Mesenchymal stem cell (in vitro differentiated cells and primary cell): Measurements from ENCODE around the gene LARP6.
"Not testable (repeated sequence)": the region's sequence is repeated elsewhere in the genome, so short reads cannot be mapped to it uniquely, and the experiment has no call there.

Experiments
- DNase-seq: peaks from one replicate; pipeline ENCODE4 v3.0.0-alpha.2; 2013
- H2AFZ ChIP-seq: one replicate; pipeline ENCODE4 v1.6.1; 2013; ENCODE audit warnings: low read depth, mild to moderate bottlenecking, control low read depth, inconsistent platforms, low read length, moderate library complexity
- H2AK5ac ChIP-seq: 2 replicates; pipeline ENCODE4 v1.6.1; 2013; ENCODE audit warnings: low read length, moderate library complexity, mild to moderate bottlenecking, inconsistent platforms; ENCODE audit not compliant: severe bottlenecking
- H2BK120ac ChIP-seq: one replicate; pipeline ENCODE4 v1.6.1; 2013; ENCODE audit warnings: low read depth, mild to moderate bottlenecking, inconsistent platforms, low read length, moderate library complexity
- H2BK12ac ChIP-seq, 2 experiments: one replicate each; pipeline ENCODE4 v1.6.1; 2013; ENCODE audit warnings: inconsistent platforms in 2 of 2, low read length in 2 of 2, mild to moderate bottlenecking in 2 of 2, moderate library complexity in 2 of 2, control low read depth in 1 of 2
- H2BK15ac ChIP-seq: one replicate; pipeline ENCODE4 v1.6.1; 2013; ENCODE audit warnings: mild to moderate bottlenecking, low read depth, inconsistent platforms; ENCODE audit not compliant: poor library complexity, severe bottlenecking
- H2BK5ac ChIP-seq: 2 replicates; pipeline ENCODE4 v1.6.1; 2013; ENCODE audit warnings: low read depth, mild to moderate bottlenecking, low read length, control low read depth, inconsistent platforms; ENCODE audit not compliant: poor library complexity, severe bottlenecking
- H3K14ac ChIP-seq, 2 experiments: one replicate each; pipeline ENCODE4 v1.6.1; 2013; ENCODE audit warnings: inconsistent platforms in 2 of 2, low read length in 2 of 2, control low read depth in 1 of 2, mild to moderate bottlenecking in 1 of 2, moderate library complexity in 1 of 2
- H3K18ac ChIP-seq, 2 experiments: one replicate each; pipeline ENCODE4 v1.6.1; 2013; ENCODE audit warnings: inconsistent platforms in 2 of 2, low read length in 2 of 2, control low read depth in 1 of 2, low read depth in 1 of 2, mild to moderate bottlenecking in 1 of 2
- H3K23ac ChIP-seq, 2 experiments: one replicate each; pipeline ENCODE4 v1.6.1; 2013; ENCODE audit warnings: inconsistent platforms in 2 of 2, low read length in 2 of 2, mild to moderate bottlenecking in 2 of 2, moderate library complexity in 2 of 2, control low read depth in 1 of 2
- H3K27ac ChIP-seq: 2 replicates; pipeline ENCODE4 v1.5.1; 2013; ENCODE audit warnings: mild to moderate bottlenecking, moderate library complexity, low read length, control low read depth, inconsistent platforms; ENCODE audit not compliant: poor library complexity, severe bottlenecking
- H3K27me3 ChIP-seq, 2 experiments: 2 replicates each; pipeline versions ENCODE4 v1.6.1 to v1.7.0; 2013; ENCODE audit warnings: low read length in 2 of 2, mild to moderate bottlenecking in 2 of 2, moderate library complexity in 2 of 2, control low read depth in 1 of 2, inconsistent platforms in 1 of 2; ENCODE audit not compliant: control insufficient read depth in 1 of 2, insufficient read depth in 1 of 2
- H3K36me3 ChIP-seq, 2 experiments: 2 replicates each; pipeline versions ENCODE4 v1.6.1 to v1.7.0; 2013; ENCODE audit warnings: low read length in 2 of 2, control low read depth in 1 of 2, inconsistent platforms in 1 of 2, low read depth in 1 of 2, mild to moderate bottlenecking in 1 of 2; ENCODE audit not compliant: insufficient read depth in 2 of 2, control insufficient read depth in 1 of 2
- H3K4ac ChIP-seq, 2 experiments: one replicate each; pipeline ENCODE4 v1.6.1; 2013; ENCODE audit warnings: inconsistent platforms in 2 of 2, low read length in 2 of 2, mild to moderate bottlenecking in 2 of 2, moderate library complexity in 2 of 2, control low read depth in 1 of 2, low read depth in 1 of 2
- H3K4me1 ChIP-seq: 2 replicates; pipeline ENCODE4 v1.6.1; 2013; ENCODE audit warnings: low read depth, low read length, control low read depth; ENCODE audit not compliant: control insufficient read depth, insufficient read depth
- H3K4me2 ChIP-seq: 2 replicates; pipeline ENCODE4 v1.6.1; 2013; ENCODE audit warnings: low read length, mild to moderate bottlenecking, inconsistent platforms; ENCODE audit not compliant: poor library complexity, severe bottlenecking
- H3K4me3 ChIP-seq, 2 experiments: 2 replicates each; pipeline versions ENCODE4 v1.5.1 to v1.7.0; 2013; ENCODE audit warnings: low read length in 2 of 2, mild to moderate bottlenecking in 2 of 2, control low read depth in 1 of 2, low read depth in 1 of 2; ENCODE audit not compliant: insufficient read depth in 1 of 2
- H3K79me1 ChIP-seq: replicated peaks from 2 replicates; pipeline ENCODE4 v1.6.1; 2013; ENCODE audit warnings: mild to moderate bottlenecking, control low read depth, low read length, inconsistent platforms; ENCODE audit not compliant: poor library complexity, severe bottlenecking
- H3K9ac ChIP-seq: 2 replicates; pipeline ENCODE4 v1.7.0; 2013; ENCODE audit warnings: mild to moderate bottlenecking, low read length, moderate library complexity
- H3K9me3 ChIP-seq: 2 replicates; pipeline ENCODE4 v1.7.0; 2013; ENCODE audit warnings: mild to moderate bottlenecking, low read length; ENCODE audit not compliant: control insufficient read depth
- H4K8ac ChIP-seq: one replicate; pipeline ENCODE4 v1.6.1; 2013; ENCODE audit warnings: inconsistent platforms, mild to moderate bottlenecking, low read length, moderate library complexity
- H4K91ac ChIP-seq: one replicate; pipeline ENCODE4 v1.6.1; 2013; ENCODE audit warnings: mild to moderate bottlenecking, low read length, inconsistent platforms
- WGBS: methylation state at CpG from one replicate; pipeline ENCODE4 v1.1.7; 2013; ENCODE audit warnings: mixed read lengths; 5-methylcytosine and 5-hydroxymethylcytosine counted together

LARP6 gene

GRCh38 chr15:70871490-70871889 is 17.5 kb upstream of the LARP6 start:
- H2BK120ac ChIP-seq, H3K9ac ChIP-seq, H3K9me3 ChIP-seq, H3K4me1 ChIP-seq, H3K36me3 ChIP-seq, H2BK5ac ChIP-seq, H3K23ac ChIP-seq, H2BK15ac ChIP-seq, H3K27me3 ChIP-seq, H3K79me1 ChIP-seq, H4K91ac ChIP-seq, H4K8ac ChIP-seq, H3K14ac ChIP-seq, H3K4ac ChIP-seq, H3K4me2 ChIP-seq, H2AFZ ChIP-seq, H2AK5ac ChIP-seq, H3K27ac ChIP-seq, DNase-seq, H3K4me3 ChIP-seq: not testable (repeated sequence)
- WGBS, result over 99% methylated on average over 32 of the region's 34 CpGs
- Histone ChIP-seq H3K18ac (peak overlapping the region in 1 of 2 experiments; percentile 51), H2BK12ac (peak overlapping the region in 1 of 2 experiments; percentile 18)

GRCh38 chr15:70870051-70870450 is 16.1 kb upstream of the LARP6 start:
- H2BK5ac ChIP-seq, result no peak overlapping the region
- no peak overlapping the region for H3K4me3 ChIP-seq
- H3K14ac ChIP-seq, result no peak overlapping the region

GRCh38 chr15:70869346-70869745 is 15.4 kb upstream of the LARP6 start:
- Histone ChIP-seq H2AFZ (no peak overlapping the region), H4K8ac (no peak overlapping the region), H3K36me3 (no peaks in the 10 kb centered on the region), H2BK5ac (no peak overlapping the region), H3K27me3 (no peaks in the 10 kb centered on the region), H2BK12ac (peak overlapping the region in 1 of 2 experiments; percentile 57), H3K79me1 (no peaks in the 10 kb centered on the region), H3K9me3 (peaks cover 3% of the 10 kb centered on the region), H2BK120ac (no peak overlapping the region), H3K9ac (peak overlapping the region; percentile 55), H3K4me2 (no peak overlapping the region), H2AK5ac (no peak overlapping the region), H3K27ac (no peak overlapping the region), H4K91ac (no peak overlapping the region), H3K18ac (peak overlapping the region; percentile 40 to 46), H3K14ac (no peak overlapping the region), H3K4ac (peak overlapping the region in 1 of 2 experiments; percentile 9), H3K23ac (no peak overlapping the region), H2BK15ac (no peak overlapping the region), H3K4me1 (peaks cover 5% of the 10 kb centered on the region), H3K4me3 (no peak overlapping the region)
- WGBS, result 80% methylated on average over 2 of the region's 3 CpGs
- DNase-seq, result no peak

More at GRCh38 chr15:70870051-70870450, 16.1 kb upstream of the LARP6 start:
- Histone ChIP-seq H2AK5ac (no peak overlapping the region), H3K36me3 (no peaks in the 10 kb centered on the region), H3K79me1 (no peaks in the 10 kb centered on the region), H4K91ac (no peak overlapping the region), H4K8ac (no peak overlapping the region), H3K9me3 (peaks cover 3% of the 10 kb centered on the region), H3K27ac (no peak overlapping the region), H3K9ac (peak overlapping the region; percentile 55), H3K23ac (no peak overlapping the region), H3K4me2 (no peak overlapping the region), H2BK120ac (no peak overlapping the region), H3K18ac (no peak overlapping the region), H3K27me3 (no peaks in the 10 kb centered on the region), H2AFZ (no peak overlapping the region), H3K4me1 (peaks cover 5% of the 10 kb centered on the region), H2BK12ac (no peak overlapping the region), H2BK15ac (no peak overlapping the region), H3K4ac (no peak overlapping the region)
- peak; percentile 84 for DNase-seq

GRCh38 chr15:70867911-70868467 is 14.0 kb upstream of the LARP6 start:
- Histone ChIP-seq H3K79me1 (no peaks in the 10 kb centered on the region), H3K23ac (no peak overlapping the region), H3K4me3 (peak overlapping the region in 1 of 2 experiments; percentile 28), H3K14ac (no peak overlapping the region), H3K27ac (no peak overlapping the region), H2AK5ac (peak overlapping the region; percentile 46), H3K9ac (peak overlapping the region; percentile 55), H2BK5ac (no peak overlapping the region), H3K27me3 (no peaks in the 10 kb centered on the region), H3K4me1 (peaks cover 8% of the 10 kb centered on the region), H3K18ac (no peak overlapping the region), H4K8ac (no peak overlapping the region), H3K36me3 (no peaks in the 10 kb centered on the region), H2BK12ac (no peak overlapping the region), H2BK15ac (no peak overlapping the region), H2AFZ (no peak overlapping the region), H3K9me3 (no peaks in the 10 kb centered on the region), H3K4ac (no peak overlapping the region), H4K91ac (no peak overlapping the region), H2BK120ac (no peak overlapping the region), H3K4me2 (no peak overlapping the region)
- 52% methylated on average over 3 of the region's 6 CpGs for WGBS
- peak; percentile 63 for DNase-seq
